Fibroblast of lung (primary cell): ENCODE data around the gene PHF19. TPM values are rescaled to one million over a fixed set of nuclear protein-coding genes. Genes with fewer than 3 reads are reported as not detected.

Experiments used
- DNase-seq, 2 donors: peaks; one replicate each; pipeline versions ENCODE4 v3.0.0 to v3.0.0-alpha.2; 2010; ENCODE audit warnings: low read depth in 2 of 2
- H2AFZ ChIP-seq: 2 replicates; pipeline ENCODE4 v1.5.1; 2012; ENCODE audit warnings: low read length, control low read depth, inconsistent platforms
- H3K27ac ChIP-seq: 2 replicates; pipeline ENCODE4 v1.5.1; 2011; ENCODE audit warnings: low read length, control low read depth; ENCODE audit not compliant: insufficient read depth
- H3K27me3 ChIP-seq: 2 replicates; pipeline ENCODE4 v1.5.1; 2011; ENCODE audit warnings: mild to moderate bottlenecking, low read length; ENCODE audit not compliant: control insufficient read depth, insufficient read depth
- H3K36me3 ChIP-seq: 2 replicates; pipeline ENCODE4 v1.5.1; 2011; ENCODE audit warnings: low read length; ENCODE audit not compliant: control insufficient read depth, insufficient read depth
- H3K4me1 ChIP-seq: 2 replicates; pipeline ENCODE4 v1.5.1; 2011; ENCODE audit warnings: low read length; ENCODE audit not compliant: control insufficient read depth, insufficient read depth; ENCODE audit errors: extremely low read depth
- H3K4me2 ChIP-seq: 2 replicates; pipeline ENCODE4 v1.5.1; 2011; ENCODE audit warnings: low read length, control low read depth; ENCODE audit not compliant: insufficient read depth; ENCODE audit errors: extremely low read depth
- H3K4me3 ChIP-seq, 4 experiments: fragments of 200-600 bp in 1 of 4; sonication (generic) in 1 of 4; replicated peaks in 1 of 4; 2 replicates each; pipeline ENCODE4 v1.5.1; 2011 to 2016; ENCODE audit warnings: low read length in 4 of 4, low read depth in 3 of 4, mild to moderate bottlenecking in 3 of 4, control low read depth in 2 of 4, inconsistent platforms in 1 of 4, mixed read lengths in 1 of 4; ENCODE audit not compliant: insufficient read depth in 1 of 4; ENCODE audit errors: control extremely low read depth in 1 of 4
- H3K79me2 ChIP-seq: 2 replicates; pipeline ENCODE4 v1.5.1; 2012; ENCODE audit warnings: mild to moderate bottlenecking, low read length, inconsistent platforms; ENCODE audit not compliant: control insufficient read depth, insufficient read depth
- H3K9ac ChIP-seq: 2 replicates; pipeline ENCODE4 v1.5.1; 2011; ENCODE audit warnings: mild to moderate bottlenecking, low read length, control low read depth; ENCODE audit not compliant: insufficient read depth
- H3K9me3 ChIP-seq: 2 replicates; pipeline ENCODE4 v1.5.1; 2012; ENCODE audit warnings: low read depth, low read length; ENCODE audit not compliant: control insufficient read depth, insufficient read depth
- H4K20me1 ChIP-seq: 2 replicates; pipeline ENCODE4 v1.5.1; 2011; ENCODE audit warnings: low read length; ENCODE audit not compliant: control insufficient read depth, insufficient read depth; ENCODE audit errors: extremely low read depth
- EZH2 ChIP-seq: IDR thresholded peaks from 2 replicates; pipeline ENCODE4 v1.5.1; 2012; ENCODE audit warnings: low read length, control low read depth, mild to moderate bottlenecking; ENCODE audit errors: missing control alignments
- polyA minus RNA-seq: library from RNA; depleted of rRNA, polyadenylated mRNA; stranded (reverse); fragments of >200 nt; gene quantifications from 2 replicates; pipeline ENCODE4 v1.2.3, GENCODE V29; 2011; ENCODE audit warnings: low replicate concordance
- polyA plus RNA-seq, 2 donors: library from polyadenylated mRNA; depleted of rRNA in 1 of 2; stranded (reverse) in 1 of 2; unstranded in 1 of 2; fragments of >200 nt; gene quantifications; 2 replicates each; pipeline ENCODE4 v1.2.1, GENCODE V29; 2011 to 2012; ENCODE audit warnings: missing spikeins in 1 of 2
- total RNA-seq: library from RNA; depleted of rRNA; stranded (reverse); fragments of >200 nt; gene quantifications from 2 replicates; pipeline ENCODE4 v1.2.1, GENCODE V29; 2014
- TF ChIP-seq, protein P1 (sequence below), 2 donors: IDR thresholded peaks in 1 of 2; conservative IDR thresholded peaks in 1 of 2; 1 replicate in 1 of 2; 2 replicates in 1 of 2; pipeline ENCODE4 v1.5.1; 2011 to 2012; ENCODE audit warnings: low read length in 2 of 2, control low read depth in 1 of 2, inconsistent platforms in 1 of 2, low read depth in 1 of 2, mild to moderate bottlenecking in 1 of 2

PHF19 gene
- total RNA-seq, result 22.1 and 38.3 TPM in 2 replicates
- 21.4 and 60.5 TPM in 2 replicates for polyA plus RNA-seq
- 26.3 and 73.6 TPM in 2 replicates for polyA plus RNA-seq (2012)
- polyA minus RNA-seq, result 47.6 and 166 TPM in 2 replicates

DNA sequence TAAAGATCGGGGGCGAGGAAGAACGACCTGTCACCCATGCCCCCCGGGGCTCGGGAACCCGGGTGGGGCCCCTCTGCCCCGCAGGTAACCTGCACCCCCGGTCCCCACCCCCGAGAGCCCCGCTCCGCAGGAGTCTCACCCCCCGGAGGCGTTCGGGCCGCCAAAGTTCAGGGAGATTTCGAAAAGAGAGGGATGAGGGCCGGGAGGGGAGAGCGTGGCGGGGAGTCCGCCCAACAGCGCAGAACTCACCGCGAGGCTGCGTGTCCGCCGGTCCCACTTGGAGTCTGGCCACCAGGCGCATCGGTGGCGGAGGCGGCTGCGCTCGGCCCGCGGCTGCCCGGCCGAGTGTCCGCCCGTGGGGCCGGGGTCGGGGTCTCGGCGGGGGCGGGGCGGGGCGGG, at the start of gene PHF19:
TSS of gene PHF19 (minus strand) at position 347 of the 399 bp plus-strand sequence. CDS start 2,447 bp downstream, outside the sequence.
- peaks cover 8% of the 10 kb centered on the region for H3K4me1 ChIP-seq
- peak within 1 kb of the TSS; percentile 88 for H3K27ac ChIP-seq
- TF ChIP-seq, protein P1, sequence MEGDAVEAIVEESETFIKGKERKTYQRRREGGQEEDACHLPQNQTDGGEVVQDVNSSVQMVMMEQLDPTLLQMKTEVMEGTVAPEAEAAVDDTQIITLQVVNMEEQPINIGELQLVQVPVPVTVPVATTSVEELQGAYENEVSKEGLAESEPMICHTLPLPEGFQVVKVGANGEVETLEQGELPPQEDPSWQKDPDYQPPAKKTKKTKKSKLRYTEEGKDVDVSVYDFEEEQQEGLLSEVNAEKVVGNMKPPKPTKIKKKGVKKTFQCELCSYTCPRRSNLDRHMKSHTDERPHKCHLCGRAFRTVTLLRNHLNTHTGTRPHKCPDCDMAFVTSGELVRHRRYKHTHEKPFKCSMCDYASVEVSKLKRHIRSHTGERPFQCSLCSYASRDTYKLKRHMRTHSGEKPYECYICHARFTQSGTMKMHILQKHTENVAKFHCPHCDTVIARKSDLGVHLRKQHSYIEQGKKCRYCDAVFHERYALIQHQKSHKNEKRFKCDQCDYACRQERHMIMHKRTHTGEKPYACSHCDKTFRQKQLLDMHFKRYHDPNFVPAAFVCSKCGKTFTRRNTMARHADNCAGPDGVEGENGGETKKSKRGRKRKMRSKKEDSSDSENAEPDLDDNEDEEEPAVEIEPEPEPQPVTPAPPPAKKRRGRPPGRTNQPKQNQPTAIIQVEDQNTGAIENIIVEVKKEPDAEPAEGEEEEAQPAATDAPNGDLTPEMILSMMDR (conservative IDR thresholded peaks at IDR 0.05 in 1 of 2, IDR thresholded peaks at IDR 0.05 in 1 of 2; ENCODE audit: low read depth in 1 of 2, low read length in 2 of 2), result no peak
- no peak for TF ChIP-seq EZH2
- no peaks in the 10 kb centered on the region for H3K9me3 ChIP-seq
- peak; percentile 37 to 42 for DNase-seq
- peak within 1 kb of the TSS; percentile 82 for H3K9ac ChIP-seq
- H3K36me3 ChIP-seq, result peaks cover 9% of the 10 kb centered on the region
- H3K27me3 ChIP-seq, result no peaks in the 10 kb centered on the region
- H4K20me1 ChIP-seq, result no peaks in the 10 kb centered on the region
- H3K4me3 ChIP-seq, result peak within 1 kb of the TSS; percentile 72 to 81 (median 76)
- peaks cover 15% of the 10 kb centered on the region for H3K79me2 ChIP-seq
- H2AFZ ChIP-seq, result peak within 1 kb of the TSS; percentile 99
- H3K4me2 ChIP-seq, result peak within 1 kb of the TSS; percentile 99

DNA sequence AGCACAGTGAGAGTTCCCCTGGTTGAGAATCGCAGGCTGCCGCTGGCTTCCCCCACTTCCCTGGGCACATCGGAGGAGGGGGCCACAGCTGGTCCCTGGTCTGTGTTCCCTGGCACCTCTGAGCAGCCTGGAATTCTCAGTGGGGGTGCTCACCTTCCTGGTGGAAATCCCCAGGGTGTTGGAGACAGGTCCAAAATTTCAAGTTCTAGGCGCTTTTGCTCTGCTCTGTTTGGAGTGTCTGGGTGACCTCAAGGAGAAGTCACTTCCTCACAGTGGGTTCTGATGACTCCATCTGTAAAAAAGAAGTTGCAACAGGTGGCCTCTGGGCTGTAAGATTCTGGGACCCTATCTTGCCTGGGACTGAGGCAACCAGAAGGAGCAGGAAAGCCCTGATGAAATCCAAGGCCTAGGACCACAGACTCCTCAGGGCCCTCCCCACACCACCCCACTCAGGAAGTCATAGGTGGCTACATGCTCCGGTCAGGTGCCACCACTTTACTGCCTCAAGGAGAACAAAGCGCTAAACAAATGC, 49.5 kb upstream of the PHF19 start, which contains the start of gene TRAF1:
TSS of gene TRAF1 (minus strand) at position 400 of the 532 bp plus-strand sequence. CDS start 721 bp downstream, outside the sequence.
- no peaks in the 10 kb centered on the region for H3K79me2 ChIP-seq
- H3K27ac ChIP-seq, result peak within 1 kb of the TSS; percentile 45
- H3K4me2 ChIP-seq, result no peak within 1 kb of the TSS
- no peak within 1 kb of the TSS for H3K9ac ChIP-seq
- no peaks in the 10 kb centered on the region for H4K20me1 ChIP-seq
- H3K9me3 ChIP-seq, result no peaks in the 10 kb centered on the region
- H3K36me3 ChIP-seq, result no peaks in the 10 kb centered on the region
- H3K4me1 ChIP-seq, result peaks cover 13% of the 10 kb centered on the region
- TF ChIP-seq, protein P1 (conservative IDR thresholded peaks at IDR 0.05 in 1 of 2, IDR thresholded peaks at IDR 0.05 in 1 of 2; ENCODE audit: low read depth in 1 of 2, low read length in 2 of 2), result no peak
- TF ChIP-seq EZH2, result no peak
- DNase-seq, result peak in 1 of 2 donors; percentile 24
- no peak within 1 kb of the TSS for H3K4me3 ChIP-seq
- no peaks in the 10 kb centered on the region for H3K27me3 ChIP-seq
- no peak within 1 kb of the TSS for H2AFZ ChIP-seq

DNA sequence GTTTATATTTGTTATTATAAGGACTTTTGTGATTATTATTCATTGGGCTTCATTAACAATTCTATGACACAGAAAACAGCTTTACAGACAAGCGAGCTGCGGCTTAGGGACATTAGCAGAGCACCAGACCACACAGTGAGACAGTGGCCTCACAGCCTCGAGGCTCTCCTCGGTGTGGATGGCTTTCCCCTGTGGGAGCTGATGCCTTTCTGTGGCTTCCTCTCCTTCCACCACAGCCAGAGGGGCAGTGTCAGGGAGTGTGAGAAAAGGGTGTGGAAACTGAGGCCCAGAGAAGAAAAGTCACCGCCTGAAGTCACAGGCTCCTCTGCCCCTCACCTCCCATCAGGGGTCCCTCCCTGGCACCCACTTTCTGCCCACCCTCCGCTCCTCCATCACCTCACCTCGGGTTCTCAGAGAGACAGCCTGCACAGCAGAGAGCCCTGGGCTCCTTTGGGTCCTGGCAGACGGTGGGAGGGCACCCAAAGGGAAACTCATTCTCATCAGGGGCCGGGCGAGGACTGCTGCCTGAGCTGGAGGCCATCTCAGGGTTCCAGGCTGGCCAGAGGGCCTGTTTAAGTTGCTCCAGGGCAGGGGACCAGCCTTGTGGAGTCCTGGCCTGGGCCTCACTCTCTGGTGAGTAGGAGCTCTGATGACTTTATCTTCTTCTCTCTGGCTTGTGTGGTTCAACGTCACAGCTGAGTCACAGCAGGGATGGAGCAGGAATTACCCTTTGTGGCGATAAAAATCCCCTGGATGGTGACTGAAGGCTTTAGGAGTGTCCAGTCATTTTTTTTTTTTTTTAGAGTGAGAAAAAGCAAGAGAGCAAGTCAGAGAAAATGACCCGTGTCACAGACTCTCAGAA, 48.8 kb upstream of the PHF19 start:
- Histone ChIP-seq H3K9ac (no peak overlapping the region), H4K20me1 (no peaks in the 10 kb centered on the region), H3K4me3 (no peak overlapping the region), H3K9me3 (no peaks in the 10 kb centered on the region), H3K27ac (peak overlapping the region; percentile 45), H2AFZ (no peak overlapping the region), H3K36me3 (no peaks in the 10 kb centered on the region), H3K79me2 (no peaks in the 10 kb centered on the region), H3K27me3 (no peaks in the 10 kb centered on the region), H3K4me2 (no peak overlapping the region), H3K4me1 (peaks cover 9% of the 10 kb centered on the region)
- peak; percentile 85 to 93 for DNase-seq
- TF ChIP-seq EZH2, result no peak
- TF ChIP-seq, protein P1 (conservative IDR thresholded peaks at IDR 0.05 in 1 of 2, IDR thresholded peaks at IDR 0.05 in 1 of 2; ENCODE audit: low read depth in 1 of 2, low read length in 2 of 2), result no peak
